Caco-2 (cell line): ENCODE data around the gene DEPDC7. TPM values are rescaled to one million over a fixed set of nuclear protein-coding genes. Genes with fewer than 3 reads are reported as not detected.
A peak's percentile ranks its signal among the peaks of the same experiment; 100 is the strongest.

Source experiments
- BruUV-seq: library from RNA; stranded (reverse); fragments of 400-500 nt; replicated peaks from 2 replicates; lab custom pipeline; 2021; lab: Mats Ljungman, UMichigan
- CTCF ChIA-PET: fragments of 300-600 bp; sonication (Branson Sonifier 250); formaldehyde crosslinking; loops from one replicate; lab custom pipeline; 2022; ENCODE audit warnings: antibody characterized with exemption; lab: Charles Lee
- POLR2A ChIA-PET: fragments of 300-600 bp; sonication (Branson Sonifier 250); formaldehyde crosslinking; loops from one replicate; lab custom pipeline; 2022; ENCODE audit warnings: antibody characterized with exemption; lab: Charles Lee
- DNase-seq, 2 experiments: peaks; one replicate each; pipeline versions ENCODE4 v3.0.0 to v3.0.0-alpha.2; 2020 to 2022
- H3K27me3 ChIP-seq: replicated peaks from 2 replicates; pipeline ENCODE4 v1.6.0; 2011; ENCODE audit warnings: low read length; ENCODE audit not compliant: control insufficient read depth, insufficient read depth
- H3K36me3 ChIP-seq: 2 replicates; pipeline ENCODE4 v1.5.1; 2011; ENCODE audit warnings: low read length; ENCODE audit not compliant: control insufficient read depth, insufficient read depth
- H3K4me1 ChIP-seq: fragments of 250-450 bp; sonication (Bioruptor Pico); 2 replicates; pipeline ENCODE4 v1.5.1; 2020; ENCODE audit warnings: mild to moderate bottlenecking
- H3K4me3 ChIP-seq: 2 replicates; pipeline ENCODE4 v1.5.1; 2011; ENCODE audit warnings: low read depth, mild to moderate bottlenecking, control low read depth, low read length
- H3K9me3 ChIP-seq: fragments of 250-450 bp; sonication (Bioruptor Pico); 2 replicates; pipeline ENCODE4 v1.5.1; 2020; ENCODE audit warnings: mild to moderate bottlenecking, moderate library complexity
- H3K27ac Mint-ChIP-seq: one replicate; pipeline ENCODE4 v1.8.0; 2022; ENCODE audit warnings: mixed read lengths; ENCODE audit not compliant: unreplicated experiment
- H3K27me3 Mint-ChIP-seq: one replicate; pipeline ENCODE4 v1.8.0; 2022; ENCODE audit warnings: mixed read lengths; ENCODE audit not compliant: insufficient read depth, unreplicated experiment
- H3K36me3 Mint-ChIP-seq: one replicate; pipeline ENCODE4 v1.8.0; 2022; ENCODE audit warnings: mild to moderate bottlenecking, mixed read lengths; ENCODE audit not compliant: insufficient read depth, unreplicated experiment
- H3K4me1 Mint-ChIP-seq: one replicate; pipeline ENCODE4 v1.8.0; 2022; ENCODE audit warnings: low read depth, mixed read lengths; ENCODE audit not compliant: unreplicated experiment
- H3K4me3 Mint-ChIP-seq: one replicate; pipeline ENCODE4 v1.8.0; 2022; ENCODE audit warnings: mild to moderate bottlenecking, moderate library complexity, mixed read lengths; ENCODE audit not compliant: unreplicated experiment
- H3K9me3 Mint-ChIP-seq: one replicate; pipeline ENCODE4 v1.8.0; 2022; ENCODE audit warnings: mixed read lengths; ENCODE audit not compliant: unreplicated experiment
- CTCF ChIP-seq, 2 experiments: fragments of 200-600 bp in 1 of 2; IDR thresholded peaks; 1 replicate in 1 of 2; 2 replicates in 1 of 2; pipeline versions ENCODE4 v1.5.1 to v1.8.0; 2011 to 2022; ENCODE audit warnings: antibody characterized with exemption in 1 of 2, control low read depth in 1 of 2, inconsistent platforms in 1 of 2, low read depth in 1 of 2, low read length in 1 of 2, mild to moderate bottlenecking in 1 of 2, moderate library complexity in 1 of 2; ENCODE audit not compliant: insufficient read depth in 1 of 2, severe bottlenecking in 1 of 2, unreplicated experiment in 1 of 2
- intact Hi-C: fragments of 100-400 bp; cut with micrococcal nuclease; formaldehyde crosslinking; loops from one replicate; pipeline ENCODE4 v1.10.0; 2022; ENCODE audit not compliant: unreplicated experiment
- total RNA-seq: library from RNA; stranded (reverse); gene quantifications from 2 replicates; pipeline ENCODE4 v1.2.3, GENCODE V29; 2022

Gene DEPDC7
- total RNA-seq, 1 experiment from 2014 or later: 17.0 TPM

- ChIA-PET CTCF (interaction anchor here (0.6 to 1.7 kb wide), 21 partner anchors 8 to 236 kb away, joined by 3 to 15 read pairs (median 4); partner anchors contain the start of genes CSTF3, DEPDC7, PRRG4 and QSER1), POLR2A (interaction anchor here (1.3 kb wide), 1 partner anchor 26 kb away, joined by 7 read pairs; the partner anchor contains the start of gene TCP11L1)
- BruUV-seq: no TSS peak
- intact Hi-C loops: loop anchor here (1.0 to 5.0 kb wide), 6 partner anchors 26 to 257 kb away; partner anchors contain the start of genes QSER1 and TCP11L1
- Mint-ChIP-seq H3K36me3 (peaks cover 40% of the 10 kb centered on the region), H3K4me1 (peaks cover 15% of the 10 kb centered on the region), H3K27me3 (no peaks in the 10 kb centered on the region), H3K4me3 (no peak overlapping the region), H3K27ac (no peak overlapping the region), H3K9me3 (no peaks in the 10 kb centered on the region)
- TF ChIP-seq CTCF (IDR thresholded peaks at IDR 0.05; ENCODE audit: insufficient read depth in 1 of 2, low read depth in 1 of 2, low read length in 1 of 2, severe bottlenecking in 1 of 2, unreplicated experiment in 1 of 2): peak; percentile 95 to 99
- peak; percentile 84 to 86 for DNase-seq
- Histone ChIP-seq H3K27me3 (no peaks in the 10 kb centered on the region), H3K4me1 (peaks cover 22% of the 10 kb centered on the region), H3K9me3 (no peaks in the 10 kb centered on the region), H3K4me3 (no peak overlapping the region), H3K36me3 (peaks cover 12% of the 10 kb centered on the region)
These were observed 49.9 kb downstream of the DEPDC7 start for GRCh38 chr11:33065445-33066178.

GRCh38 chr11:33067294-33067693 lies 51.6 kb downstream of the DEPDC7 start:
- no peaks in the 10 kb centered on the region for H3K27me3 ChIP-seq
- H3K27ac Mint-ChIP-seq: no peak overlapping the region
- DNase-seq: peak; percentile 48 to 53
- no peaks in the 10 kb centered on the region for H3K9me3 ChIP-seq
- POLR2A ChIA-PET: no interaction called here
- H3K4me1 ChIP-seq: peaks cover 10% of the 10 kb centered on the region
- H3K4me3 Mint-ChIP-seq: no peak overlapping the region
- no peak overlapping the region for H3K4me3 ChIP-seq
- H3K36me3 Mint-ChIP-seq: peaks cover 52% of the 10 kb centered on the region
- no peaks in the 10 kb centered on the region for H3K27me3 Mint-ChIP-seq
- no TSS peak for BruUV-seq
- intact Hi-C loops: loop anchor here (5.0 kb wide), 1 partner anchor 175 kb away; the partner anchor contains the start of gene QSER1
- no peaks in the 10 kb centered on the region for H3K9me3 Mint-ChIP-seq
- H3K36me3 ChIP-seq: peaks cover 12% of the 10 kb centered on the region
- TF ChIP-seq CTCF (IDR thresholded peaks at IDR 0.05; ENCODE audit: insufficient read depth in 1 of 2, low read depth in 1 of 2, low read length in 1 of 2, severe bottlenecking in 1 of 2, unreplicated experiment in 1 of 2): no peak
- CTCF ChIA-PET: no interaction called here
- peaks cover 10% of the 10 kb centered on the region for H3K4me1 Mint-ChIP-seq

GRCh38 chr11:33068611-33069340 lies 53.1 kb downstream of the DEPDC7 start:
- no TSS peak for BruUV-seq
- H3K36me3 Mint-ChIP-seq: peaks cover 54% of the 10 kb centered on the region
- H3K27ac Mint-ChIP-seq: no peak overlapping the region
- Histone ChIP-seq H3K4me3 (no peak overlapping the region), H3K36me3 (peaks cover 12% of the 10 kb centered on the region), H3K9me3 (no peaks in the 10 kb centered on the region), H3K27me3 (no peaks in the 10 kb centered on the region), H3K4me1 (peaks cover 10% of the 10 kb centered on the region)
- no peaks in the 10 kb centered on the region for H3K27me3 Mint-ChIP-seq
- no peaks in the 10 kb centered on the region for H3K9me3 Mint-ChIP-seq
- POLR2A ChIA-PET: no interaction called here
- CTCF ChIA-PET: no interaction called here
- H3K4me3 Mint-ChIP-seq: no peak overlapping the region
- peaks cover 6% of the 10 kb centered on the region for H3K4me1 Mint-ChIP-seq
- DNase-seq: no peak
- intact Hi-C loops: loop anchor here (5.0 kb wide), 1 partner anchor 176 kb away; the partner anchor contains the start of gene QSER1
- no peak for TF ChIP-seq CTCF (IDR thresholded peaks at IDR 0.05; ENCODE audit: insufficient read depth in 1 of 2, low read depth in 1 of 2, low read length in 1 of 2, severe bottlenecking in 1 of 2, unreplicated experiment in 1 of 2)
